Measurements from ENCODE around the gene OSER1.
"Not testable (repeated sequence)": the region's sequence is repeated elsewhere in the genome, so short reads cannot be mapped to it uniquely, and the experiment has no call there.

OSER1 gene

GRCh38 chr20:44199877-44200276 lies 10.7 kb downstream of the OSER1 start:
- no peak for FAIRE-seq

GRCh38 chr20:44198872-44199271 lies 11.7 kb downstream of the OSER1 start:
- no peak for FAIRE-seq

- FAIRE-seq, result no peak
Measured at GRCh38 chr20:44196271-44196670, 14.3 kb downstream of the OSER1 start.

DNA sequence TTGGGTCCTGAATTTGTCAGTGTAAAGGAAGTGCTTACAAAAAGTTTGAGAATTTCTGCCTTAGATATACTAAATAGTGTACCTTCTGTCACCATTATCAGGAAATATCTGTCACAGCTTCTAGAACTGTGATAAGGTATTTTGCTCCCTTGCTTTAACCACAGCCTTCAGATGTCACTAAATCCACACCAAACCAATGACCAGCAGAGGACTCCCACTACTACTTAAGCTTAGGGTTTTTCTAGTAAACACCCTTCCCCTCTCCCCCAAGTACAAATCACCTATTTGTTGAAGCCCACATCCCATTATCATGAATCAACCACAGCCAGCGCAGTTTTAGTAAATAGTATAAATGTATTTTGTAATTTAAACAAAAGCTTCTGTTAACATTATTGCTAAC lies 15.0 kb downstream of the OSER1 start:
- no peak for FAIRE-seq

DNA sequence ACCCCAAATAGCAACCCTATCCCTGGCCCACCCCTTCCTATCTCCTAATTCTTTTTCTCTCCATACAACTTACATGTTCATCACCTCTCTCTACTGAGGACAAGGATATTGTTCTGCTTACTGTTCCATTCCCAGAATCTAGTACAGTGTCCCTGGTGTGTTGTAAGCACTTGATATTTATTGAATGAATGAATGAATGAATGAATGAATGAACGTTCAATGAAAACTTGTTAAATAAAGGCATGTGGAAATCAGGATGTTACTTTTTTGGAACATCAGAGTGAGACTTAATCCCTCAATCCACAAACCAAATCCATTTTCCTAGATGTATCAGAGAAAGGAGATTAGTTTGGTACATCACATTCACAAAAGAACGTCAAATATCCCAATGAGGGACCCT lies 16.8 kb downstream of the OSER1 start:
- no peak for FAIRE-seq

- FAIRE-seq, result not testable (repeated sequence)
Measured at GRCh38 chr20:44191640-44192039, 18.9 kb downstream of the OSER1 start.

GRCh38 chr20:44190197-44190852 lies 20.2 kb downstream of the OSER1 start:
- FAIRE-seq, result peak; percentile 85

DNA sequence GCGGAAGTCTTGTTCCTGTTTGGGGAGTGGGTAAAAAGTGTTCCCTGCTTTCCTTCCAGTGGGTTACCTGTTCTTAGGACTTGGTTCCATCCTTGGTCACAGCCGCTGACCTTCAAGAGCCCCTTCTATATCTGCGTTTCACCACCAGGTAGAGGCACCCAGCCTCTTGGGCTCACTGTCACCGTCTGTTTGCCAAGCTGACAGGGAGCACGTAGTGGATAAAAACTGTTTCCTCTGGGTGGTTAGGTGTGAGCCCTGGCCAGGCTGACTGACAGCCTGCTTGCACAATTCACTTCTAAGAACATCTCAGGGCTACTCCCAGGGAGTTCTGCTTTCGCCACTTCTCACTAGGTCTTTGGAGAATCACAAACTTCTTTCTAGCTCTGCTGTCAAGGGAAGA lies 21.8 kb downstream of the OSER1 start:
- no peak for FAIRE-seq

GRCh38 chr20:44187772-44188709 lies 22.5 kb downstream of the OSER1 start:
- no peak for FAIRE-seq

DNA sequence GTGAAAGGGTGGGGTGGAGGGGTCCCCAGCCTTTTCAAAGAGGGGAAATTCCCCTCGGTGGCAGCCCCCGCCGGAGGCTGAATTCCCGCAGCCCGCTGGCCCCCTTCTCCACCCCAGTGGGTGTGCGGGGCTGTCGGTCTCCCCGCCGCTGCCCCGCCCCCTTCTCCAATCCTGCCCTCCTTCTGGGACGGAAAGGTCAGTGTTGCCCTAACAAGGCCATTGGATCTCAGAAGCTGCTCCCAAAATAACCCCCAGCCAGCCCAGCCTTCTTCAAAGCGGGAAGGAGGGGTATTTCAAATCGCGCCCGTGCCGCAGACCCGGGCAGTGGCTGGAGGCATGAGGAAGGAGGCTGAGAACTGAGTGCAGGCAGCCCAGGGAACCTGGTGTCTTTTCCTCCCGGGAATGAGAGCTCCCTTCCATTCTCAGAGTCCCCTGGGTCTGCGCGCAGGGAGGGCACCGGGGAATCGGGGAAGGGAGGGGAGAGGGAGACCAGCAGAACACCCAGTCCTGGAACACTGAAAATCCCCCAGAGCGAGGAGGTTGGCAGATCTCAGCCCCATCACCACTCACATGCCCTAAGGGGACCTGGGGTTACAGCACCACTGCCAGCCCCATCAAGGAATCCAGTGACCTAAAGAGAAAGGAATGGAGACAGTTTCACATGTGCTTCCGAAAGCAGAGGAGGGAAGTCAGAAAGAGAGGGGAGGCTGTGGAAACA lies 23.4 kb downstream of the OSER1 start, which contains the start of gene JPH2:
Gene JPH2, minus strand, starts transcription at position 135 of the 718 bp plus-strand sequence. CDS start 483 bp downstream, outside the sequence.
- no peak for FAIRE-seq

DNA sequence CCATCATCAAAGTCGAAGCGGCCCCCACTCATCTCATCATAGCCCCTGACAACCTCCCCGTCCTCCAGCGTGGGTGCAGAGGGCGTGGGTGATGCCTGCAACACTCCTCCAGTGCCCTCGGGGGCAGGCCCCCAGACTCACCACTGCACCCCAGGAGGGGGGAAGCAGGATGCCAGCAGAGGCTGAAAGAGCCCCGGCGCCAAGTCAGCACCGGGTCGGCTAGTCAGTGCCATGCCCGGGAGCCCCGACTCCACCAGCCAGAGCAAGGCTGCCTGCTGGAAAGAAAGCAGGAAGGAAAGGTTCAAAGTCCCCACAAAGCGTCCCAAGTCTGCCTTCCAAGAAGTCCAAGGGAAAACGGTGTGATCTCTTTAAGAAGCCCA lies 23.9 kb downstream of the OSER1 start:
- FAIRE-seq, result no peak

DNA sequence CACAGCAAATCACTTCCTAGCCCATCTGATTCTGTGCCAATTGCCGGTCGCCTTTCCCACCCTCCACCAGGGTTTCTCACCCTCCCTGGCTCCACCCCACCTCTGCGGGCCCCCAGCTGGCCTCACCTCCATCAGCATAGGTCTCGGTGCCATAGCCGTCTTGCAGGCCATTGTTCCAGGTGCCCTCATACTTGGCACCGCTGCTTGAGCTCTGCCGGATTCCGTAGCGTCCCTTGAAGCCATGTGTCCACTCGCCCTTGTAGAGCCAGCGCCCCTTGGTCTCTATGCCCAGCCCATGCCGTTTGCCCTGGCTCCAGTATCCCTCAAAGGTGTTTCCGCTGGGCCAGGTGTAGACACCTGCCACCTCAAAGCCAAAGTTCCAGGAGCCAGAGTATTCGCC lies 24.4 kb downstream of the OSER1 start:
- FAIRE-seq, result no peak

- FAIRE-seq, result no peak
Measured at GRCh38 chr20:44185574-44185973, 25.0 kb downstream of the OSER1 start.

DNA sequence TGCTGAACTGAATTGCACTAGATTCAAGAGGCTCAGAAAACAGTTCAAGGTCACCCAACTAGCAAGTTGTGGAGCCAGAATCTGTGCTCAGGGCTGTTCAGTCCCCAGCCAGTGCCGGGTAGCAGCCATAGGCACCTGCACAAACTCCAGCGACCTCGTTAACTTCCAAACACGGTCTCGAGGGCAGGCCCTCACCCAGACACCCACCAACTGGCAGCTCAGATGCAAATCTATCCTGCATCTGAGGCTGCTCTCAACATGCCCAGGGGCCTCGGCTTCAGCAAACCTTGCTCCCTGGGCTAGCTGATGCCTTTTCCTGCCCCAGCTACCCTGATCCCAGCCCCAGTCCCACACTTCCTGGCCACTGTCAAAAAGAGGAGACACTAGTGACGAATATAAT lies 27.3 kb downstream of the OSER1 start:
- FAIRE-seq, result no peak

DNA sequence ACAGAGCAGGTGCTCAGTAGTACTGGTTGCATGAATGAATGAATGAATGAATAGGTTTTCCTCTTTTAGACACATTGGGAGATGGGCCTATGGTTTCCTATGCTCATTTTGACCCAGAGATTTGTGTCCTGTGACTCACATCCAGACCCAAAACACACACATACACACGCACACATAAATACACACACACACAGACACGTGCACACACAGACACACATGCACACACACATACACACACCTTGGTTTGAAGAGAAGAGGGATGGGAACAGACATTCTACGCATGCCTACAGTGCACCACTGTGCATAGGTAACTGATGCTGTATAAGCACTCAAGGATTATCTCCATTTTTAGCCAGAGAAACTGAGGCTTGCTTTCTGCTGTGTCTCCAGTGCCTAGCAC lies 27.7 kb downstream of the OSER1 start:
- FAIRE-seq, result no peak

- FAIRE-seq, result no peak
Measured at GRCh38 chr20:44182135-44182765, 28.3 kb downstream of the OSER1 start.

DNA sequence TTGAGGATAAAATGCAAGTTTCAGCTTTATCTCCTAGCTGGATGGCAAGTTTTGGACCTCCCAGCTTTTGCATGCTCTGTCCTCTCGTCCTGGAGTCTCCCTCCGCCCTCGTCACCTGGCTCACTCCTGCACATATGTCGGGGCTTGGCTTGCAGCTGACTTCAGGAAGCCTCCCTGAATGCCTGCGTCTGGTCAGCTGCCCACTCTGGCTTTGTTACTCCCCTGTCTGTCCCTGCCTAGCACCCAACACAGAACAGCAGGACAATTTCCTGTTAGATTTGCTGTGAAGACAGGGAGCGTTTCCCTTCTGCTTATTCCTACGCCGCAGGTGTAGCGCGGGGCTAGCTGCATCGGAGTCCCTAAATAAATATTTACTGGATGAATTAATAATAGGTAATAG lies 29.0 kb downstream of the OSER1 start:
- FAIRE-seq, result no peak

DNA sequence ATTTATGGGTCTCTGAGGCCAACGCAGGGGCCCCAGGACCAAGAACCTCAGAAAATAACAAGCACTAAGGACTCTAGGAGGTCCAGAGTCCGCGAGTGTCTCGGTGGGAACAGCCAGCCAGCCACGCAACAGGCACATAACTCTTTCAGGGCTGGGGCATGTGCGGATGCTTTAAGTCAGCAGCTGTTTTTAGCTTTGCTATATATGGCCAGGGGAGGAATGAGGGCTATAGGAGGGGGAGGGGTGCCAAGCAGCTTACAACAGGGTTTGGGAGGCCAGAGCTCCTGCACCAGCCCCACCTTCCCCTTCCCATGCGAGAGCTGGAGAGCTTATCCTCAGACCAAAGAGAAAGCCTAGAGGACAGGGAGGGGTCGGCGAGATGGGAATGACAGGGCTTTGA lies 29.8 kb downstream of the OSER1 start:
- FAIRE-seq, result no peak

DNA sequence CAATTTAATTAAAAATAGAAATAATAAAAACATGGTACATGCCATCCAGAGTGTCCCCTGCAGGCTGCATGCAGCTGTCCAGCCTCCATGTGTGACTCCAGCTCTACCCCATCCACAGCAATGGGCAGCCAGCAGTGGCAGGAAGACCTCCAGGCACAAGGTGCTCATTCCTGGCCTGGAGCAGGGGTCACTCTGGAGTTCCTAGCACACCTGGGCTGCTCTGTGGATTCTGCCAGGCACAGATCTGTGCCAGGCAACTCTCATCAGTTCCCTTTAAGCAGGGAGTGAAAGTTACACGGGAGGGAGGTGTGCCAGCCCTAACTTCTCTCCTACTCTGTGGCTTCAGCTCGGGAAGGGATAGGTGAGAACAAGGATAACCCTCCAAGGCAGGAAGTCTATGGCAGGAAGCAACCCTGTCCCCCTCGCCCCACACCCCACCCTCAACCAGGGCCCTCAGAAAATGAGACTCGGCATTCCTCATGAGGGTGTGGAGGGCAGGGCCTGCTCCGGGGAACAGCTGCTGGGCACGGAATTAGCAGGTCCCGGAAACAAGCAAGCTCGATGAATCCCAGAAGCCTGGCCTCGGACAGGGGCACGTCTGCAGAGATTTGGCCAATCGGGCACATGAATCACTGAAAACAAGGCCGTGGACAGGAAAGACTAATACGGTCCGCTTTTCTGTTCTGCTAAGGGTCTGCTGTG lies 33.6 kb downstream of the OSER1 start:
- no peak for FAIRE-seq

GRCh38 chr20:44174996-44175765 lies 35.4 kb downstream of the OSER1 start:
- FAIRE-seq, result no peak

- no peak for FAIRE-seq
Measured at GRCh38 chr20:44173846-44174245, 36.7 kb downstream of the OSER1 start.

DNA sequence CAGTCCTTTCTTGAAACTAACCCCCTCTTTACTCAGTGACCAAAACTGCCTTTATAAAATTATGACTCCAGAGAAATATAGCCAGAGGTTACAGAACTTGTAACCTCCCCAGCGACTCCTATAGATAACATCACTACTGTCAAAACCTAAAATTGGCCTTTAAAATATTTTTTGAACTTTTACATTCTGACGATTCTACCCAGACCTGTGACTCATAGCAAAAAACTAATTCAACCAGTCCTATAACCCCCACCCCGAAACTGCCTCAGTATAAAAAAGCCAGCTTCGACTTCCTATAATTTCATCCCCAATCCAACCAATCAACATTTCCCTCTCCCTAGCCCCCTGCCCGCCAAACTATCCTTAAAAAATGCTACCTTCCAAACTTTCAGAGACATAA lies 37.5 kb downstream of the OSER1 start:
- FAIRE-seq, result no peak

All from G401.6 (cell line).